HG03520 (cell line): ENCODE data around the gene MDC1.
A peak's percentile ranks its signal among the peaks of the same experiment; 100 is the strongest.
"Not testable (repeated sequence)": the region's sequence is repeated elsewhere in the genome, so short reads cannot be mapped to it uniquely, and the experiment has no call there.

Source experiments
- ATAC-seq: cut with Tn5 transposase; IDR thresholded peaks from one replicate; pipeline ENCODE4 v1.9.1; 2021; ENCODE audit warnings: mild to moderate bottlenecking, moderate library complexity; ENCODE audit not compliant: unreplicated experiment

The MDC1 gene

GRCh38 chr6:30717129-30717844, at the start of gene MDC1:
MDC1 (minus strand) TSS chr6:30717281; CDS start chr6:30715175, 2,106 bp downstream.
- peak; percentile 72 for ATAC-seq

- no peak for ATAC-seq
Measured at GRCh38 chr6:30766461-30767157, 49.5 kb upstream of the MDC1 start.

DNA sequence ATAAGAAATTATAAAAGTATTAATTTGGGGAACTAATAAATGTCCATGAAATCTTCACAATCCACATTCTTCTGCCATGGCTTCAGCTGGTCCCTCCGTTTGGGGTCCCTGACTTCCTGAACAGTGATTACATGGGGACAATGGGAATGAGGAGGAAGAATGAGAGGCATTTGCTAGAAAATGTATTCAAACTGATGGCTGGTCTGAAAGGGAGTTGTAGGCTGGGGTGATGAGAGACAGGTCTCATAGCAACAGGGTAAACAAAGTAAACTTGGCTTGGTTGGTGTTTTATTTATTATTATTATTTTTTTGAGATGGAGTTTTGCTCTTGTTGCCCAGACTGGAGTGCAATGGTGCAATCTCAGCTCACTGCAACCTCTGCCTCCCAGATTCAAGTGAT, 48.4 kb upstream of the MDC1 start:
- not testable (repeated sequence) for ATAC-seq

DNA sequence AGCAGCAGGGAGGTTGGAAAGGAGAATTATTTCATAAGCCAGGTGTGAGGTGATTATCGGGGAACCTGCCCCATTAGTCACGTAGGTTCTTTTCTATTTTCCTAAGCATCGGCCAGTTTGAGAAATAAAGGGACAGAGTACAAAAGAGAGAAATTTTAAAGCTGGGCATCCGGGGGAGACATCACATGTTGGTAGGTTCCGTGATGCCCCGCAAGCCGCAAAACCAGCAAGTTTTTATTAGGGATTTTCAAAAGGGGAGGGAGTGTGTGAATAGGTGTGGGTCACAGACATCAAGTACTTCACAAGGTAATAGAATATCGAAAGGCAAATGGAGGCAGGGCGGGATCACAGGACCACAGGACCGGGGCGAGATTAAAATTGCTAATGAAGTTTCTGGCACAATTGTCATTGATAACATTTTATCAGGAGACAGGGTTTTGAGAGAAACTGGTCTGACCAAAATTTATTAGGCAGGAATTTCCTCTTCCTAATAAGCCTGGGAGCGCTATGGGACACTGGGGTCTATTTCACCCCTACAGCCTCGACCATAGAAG, 47.5 kb upstream of the MDC1 start:
- ATAC-seq, result not testable (repeated sequence)

- no peak for ATAC-seq
Measured at GRCh38 chr6:30763618-30764489, 46.8 kb upstream of the MDC1 start.

DNA sequence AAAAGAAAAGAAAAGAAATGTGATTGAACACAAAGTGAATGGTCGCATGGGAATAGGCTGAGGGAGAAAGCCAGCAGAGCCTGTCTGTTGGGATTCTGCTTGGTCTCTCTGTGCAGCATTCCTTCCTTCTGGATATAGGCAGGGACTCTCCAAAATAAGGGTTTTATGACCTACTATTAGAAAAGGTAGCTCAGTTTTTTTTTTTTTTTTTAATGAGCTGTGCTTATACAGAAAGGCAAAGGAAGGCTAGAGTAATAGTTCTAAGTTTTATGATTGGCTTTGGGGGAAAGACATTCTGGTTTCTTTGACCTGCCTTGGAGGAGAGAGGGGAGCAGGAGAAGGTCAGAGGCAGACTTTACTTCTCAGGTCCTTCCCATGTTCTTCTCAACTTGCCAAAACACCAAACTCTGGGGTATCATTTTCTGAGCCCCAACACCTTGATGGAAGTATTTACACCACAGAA, 46.1 kb upstream of the MDC1 start:
- ATAC-seq, result no peak

DNA sequence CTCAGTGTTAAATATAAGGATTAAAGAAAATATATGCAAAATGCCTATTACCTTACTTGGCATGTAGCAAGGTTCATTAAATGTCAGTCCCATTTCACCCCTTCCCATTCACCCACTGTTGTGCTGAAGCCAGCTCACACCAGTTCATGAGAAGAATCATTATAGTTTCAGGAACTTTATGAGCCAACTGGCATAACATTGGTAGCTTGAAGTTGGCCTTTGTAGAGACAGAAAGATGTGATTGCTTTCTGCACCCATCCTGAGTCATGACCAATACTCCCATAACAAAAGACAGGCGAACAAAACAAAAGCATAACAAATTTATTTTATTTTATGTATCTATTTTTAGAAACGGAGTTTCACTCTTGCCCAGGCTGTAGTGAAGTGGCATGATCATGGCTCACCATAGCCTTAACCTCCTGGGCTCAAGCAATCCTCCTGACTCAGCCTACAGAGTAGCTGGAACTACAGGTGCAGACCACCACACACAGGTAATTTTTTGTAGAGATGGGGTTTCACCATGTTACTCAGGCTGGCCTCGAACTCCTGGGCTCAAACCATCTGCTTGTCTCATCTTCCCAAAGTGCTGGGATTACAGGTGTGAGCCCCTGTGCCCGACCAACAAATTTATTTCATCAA, 44.8 kb upstream of the MDC1 start:
- ATAC-seq, result no peak

DNA sequence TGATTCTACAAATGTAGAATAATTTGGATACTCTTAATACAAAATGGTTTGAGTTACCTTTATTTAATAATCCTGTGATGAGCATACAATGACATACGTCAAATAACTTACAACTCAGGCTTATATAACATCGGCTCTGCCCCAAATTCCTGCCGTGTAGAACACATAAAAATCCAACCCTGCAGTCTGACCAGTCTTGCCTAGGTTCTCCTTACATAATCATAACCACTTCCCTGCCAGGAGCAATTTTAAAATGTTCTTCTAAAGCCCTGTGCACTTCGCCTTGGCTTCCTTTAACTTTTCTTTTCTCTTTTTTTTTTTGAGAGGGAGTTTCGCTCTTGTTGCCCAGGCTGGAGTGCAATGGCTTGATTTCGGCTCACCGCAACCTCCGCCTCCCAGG, 43.5 kb upstream of the MDC1 start:
- no peak for ATAC-seq

DNA sequence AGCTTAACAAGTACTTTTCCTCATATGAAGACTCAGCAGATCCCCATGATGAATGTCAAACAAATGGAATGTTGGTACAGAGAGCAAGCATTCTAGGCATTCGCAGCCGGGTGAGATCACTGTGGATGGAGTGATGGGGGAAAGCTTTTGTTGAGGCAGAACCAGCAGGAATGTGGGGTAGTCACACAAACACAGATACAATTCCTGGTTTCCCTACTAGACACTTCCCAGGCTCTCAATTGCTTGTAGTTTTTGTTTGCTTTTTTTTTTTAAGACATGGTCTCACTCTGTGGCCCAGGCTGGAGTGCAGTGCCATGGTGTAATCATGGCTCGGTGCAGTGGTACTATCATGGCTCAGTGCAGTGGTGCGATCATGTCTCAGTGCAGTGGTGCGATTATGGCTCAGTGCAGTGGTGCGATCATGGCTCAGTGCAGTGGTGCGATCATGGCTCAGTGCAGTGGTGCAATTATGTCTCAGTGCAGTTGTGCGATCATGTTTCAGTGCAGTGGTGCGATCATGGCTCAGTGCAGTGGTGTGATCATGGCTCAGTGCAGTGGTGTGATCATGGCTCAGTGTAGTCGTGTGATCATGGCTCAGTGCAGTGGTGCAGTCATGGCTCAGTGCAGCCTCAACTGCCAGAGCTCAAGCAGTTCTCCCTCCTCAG, 42.6 kb upstream of the MDC1 start:
- no peak for ATAC-seq

- ATAC-seq, result no peak
Measured at GRCh38 chr6:30757261-30757904, 40.3 kb upstream of the MDC1 start.

DNA sequence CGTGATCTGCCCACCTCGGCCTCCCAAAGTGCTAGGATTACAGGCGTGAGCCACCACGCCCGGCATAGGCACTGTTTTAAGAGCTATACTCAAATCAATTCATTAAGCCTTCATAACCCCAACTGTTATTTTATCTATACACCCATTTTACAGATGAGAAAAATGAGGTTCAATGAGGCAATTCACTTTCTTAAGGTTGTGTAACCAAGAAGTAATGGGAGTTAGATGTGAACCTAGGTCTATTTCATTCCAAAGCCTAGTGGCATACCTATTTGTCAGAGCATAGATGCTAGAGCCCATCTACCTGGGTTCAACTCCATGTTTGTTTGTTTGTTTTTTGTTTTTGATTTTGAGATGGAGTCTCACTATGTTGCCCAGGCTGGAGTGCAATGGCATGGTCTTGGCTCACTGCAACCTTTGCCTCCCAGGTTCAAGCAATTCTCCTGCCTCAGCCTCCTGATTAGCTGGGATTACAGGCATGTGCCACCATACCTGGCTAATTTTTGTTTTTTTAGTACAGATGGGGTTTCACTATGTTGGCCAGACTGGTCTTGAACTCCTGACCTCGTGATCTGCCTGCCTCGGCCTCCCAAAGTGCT, 39.4 kb upstream of the MDC1 start:
- ATAC-seq, result not testable (repeated sequence)

DNA sequence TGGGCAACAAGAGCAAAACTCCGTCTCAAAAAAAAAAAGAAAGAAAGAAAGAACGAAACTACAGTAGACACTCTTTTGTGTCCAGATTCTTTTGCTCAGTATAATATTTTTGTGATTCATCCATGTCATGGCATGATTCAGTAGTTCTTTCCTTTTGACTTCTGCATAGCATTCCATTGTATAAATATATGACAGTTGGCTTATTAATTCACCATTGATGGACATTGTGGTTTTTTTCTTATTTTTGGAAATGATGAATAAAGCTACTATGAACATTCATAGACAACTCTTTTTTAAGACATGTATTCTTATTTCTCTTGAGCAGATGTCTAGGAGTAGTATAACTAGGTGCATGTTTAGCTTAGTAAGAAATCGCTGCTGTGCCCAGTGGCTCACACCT, 37.5 kb upstream of the MDC1 start:
- no peak for ATAC-seq

- ATAC-seq, result no peak
Measured at GRCh38 chr6:30752157-30752927, 35.3 kb upstream of the MDC1 start.

GRCh38 chr6:30750379-30750668, 33.2 kb upstream of the MDC1 start:
- no peak for ATAC-seq

DNA sequence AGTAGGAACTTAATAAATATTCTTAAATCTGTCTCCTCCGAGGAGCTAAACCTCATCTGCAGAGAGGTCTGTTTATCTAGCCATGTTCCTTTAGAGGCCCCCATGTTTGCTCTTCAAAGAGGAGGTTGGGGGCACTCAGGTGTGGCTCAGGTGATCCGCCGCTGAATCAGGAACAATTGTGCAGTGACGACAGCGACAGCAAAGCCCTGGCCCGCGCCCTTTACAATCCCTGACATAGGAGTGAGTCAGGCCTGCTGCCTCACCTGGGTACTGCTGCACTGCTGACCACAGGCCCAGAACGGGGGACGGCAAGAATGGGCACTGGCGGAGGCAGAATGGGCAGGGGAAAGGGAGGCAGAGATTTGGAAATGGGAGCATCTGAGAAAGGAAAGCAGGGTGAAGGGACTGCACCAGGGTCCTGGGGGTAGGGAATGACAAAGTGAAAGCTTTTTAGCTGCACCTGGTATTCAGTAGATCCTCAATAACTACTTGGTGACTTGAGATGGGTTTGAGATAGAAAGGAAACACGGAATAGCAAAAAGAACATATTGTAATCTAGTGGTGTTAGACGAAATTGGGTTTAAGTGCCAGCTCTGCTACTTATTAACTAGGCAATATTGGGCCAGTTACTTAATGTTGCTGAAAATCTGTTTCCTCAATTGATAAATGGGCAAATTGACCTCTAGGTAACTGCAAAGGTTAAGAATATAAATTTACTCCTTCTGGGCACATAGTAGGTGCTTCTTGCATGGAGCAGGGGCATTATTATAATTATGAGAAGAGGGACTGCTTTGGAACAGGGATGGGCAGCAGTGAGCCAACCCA, 32.7 kb upstream of the MDC1 start:
- ATAC-seq, result no peak

DNA sequence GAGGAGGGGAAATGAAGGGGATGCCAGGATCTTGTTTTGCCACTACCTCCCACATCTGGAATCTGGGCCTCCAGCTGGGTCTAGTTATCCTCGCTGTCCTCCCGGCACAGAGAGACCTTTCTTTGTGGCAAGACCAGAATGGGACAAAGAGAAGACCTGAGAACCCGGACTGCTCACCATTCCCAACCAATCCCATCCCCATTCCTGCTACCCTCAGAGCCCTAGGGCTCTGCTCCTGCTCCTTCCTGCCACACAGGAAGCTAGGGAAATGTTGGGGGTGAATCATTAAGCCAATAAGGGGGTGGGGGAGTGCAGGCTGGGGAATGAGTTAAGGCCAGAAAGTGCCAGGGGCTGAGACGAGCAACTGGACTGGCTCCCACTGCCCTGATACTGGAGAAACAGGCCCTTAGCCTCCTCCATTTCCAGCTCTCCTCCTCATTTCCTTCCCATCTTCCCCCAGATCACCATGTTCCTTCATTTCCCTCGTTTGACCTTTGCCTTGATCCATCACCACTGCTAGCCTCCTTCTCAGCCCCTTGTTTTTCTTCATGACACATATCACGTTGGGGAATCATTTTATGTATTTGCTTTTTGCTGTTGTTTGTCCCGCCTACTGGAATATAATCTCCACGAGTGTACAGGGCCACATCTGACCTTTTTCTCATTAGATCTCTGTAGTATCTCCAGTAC, 31.9 kb upstream of the MDC1 start:
- ATAC-seq, result no peak
